ENCODE data around the gene GRK6. TPM values are rescaled to one million over a fixed set of nuclear protein-coding genes. Genes with fewer than 3 reads are reported as not detected.

The GRK6 gene
- total and polyA plus RNA-seq, 9 of the 15 experiments (the other 6 are each of a cell fraction or from before 2014, with no cell fraction given), result 0.63 to 122 (median 44.5) TPM

- TF ChIP-seq ATF3 (IDR thresholded peaks at IDR 0.05), result no peak
- TF ChIP-seq ATF3 (CRISPR knock-in tag; conservative IDR thresholded peaks at IDR 0.05), result no peak
- no peak for TF ChIP-seq SNAPC5 (CRISPR knock-in tag; IDR thresholded peaks at IDR 0.05)
- TF ChIP-seq STAT6 (CRISPR knock-in tag; IDR thresholded peaks at IDR 0.05), result no peak
- TF ChIP-seq ZNF551 (CRISPR knock-in tag; IDR thresholded peaks at IDR 0.05), result no peak
- TF ChIP-seq TEAD2 (tag; IDR thresholded peaks at IDR 0.05), result no peak
- TF ChIP-seq ATF2 (CRISPR knock-in tag; IDR thresholded peaks at IDR 0.05), result no peak
- no peak for TF ChIP-seq NCOA4 (IDR thresholded peaks at IDR 0.05; ENCODE audit: partially characterized antibody)
- no peak for TF ChIP-seq HEY1 (CRISPR knock-in tag; IDR thresholded peaks at IDR 0.05; ENCODE audit: borderline replicate concordance)
- TF ChIP-seq ILK (tag; IDR thresholded peaks at IDR 0.05; ENCODE audit: borderline replicate concordance, low read depth), result no peak
- no peak for TF ChIP-seq ESRRA (IDR thresholded peaks at IDR 0.05; ENCODE audit: borderline replicate concordance, low read depth)
- TF ChIP-seq NCOA6 (IDR thresholded peaks at IDR 0.05), result no peak
- TF ChIP-seq PPARD (CRISPR knock-in tag; IDR thresholded peaks at IDR 0.05), result no peak
- no peak for TF ChIP-seq POLR2AphosphoS5 (IDR thresholded peaks at IDR 0.05; ENCODE audit: control insufficient read depth, insufficient read depth, low read depth, low read length)
- TF ChIP-seq STAG1 (CRISPR knock-in tag; IDR thresholded peaks at IDR 0.05; ENCODE audit: borderline replicate concordance), result no peak
- no peak for TF ChIP-seq ZBTB49 (CRISPR knock-in tag; IDR thresholded peaks at IDR 0.05; ENCODE audit: borderline replicate concordance)
- TF ChIP-seq THRAP3 (IDR thresholded peaks at IDR 0.05; ENCODE audit: borderline replicate concordance), result no peak
- no peak for TF ChIP-seq HCFC1 (IDR thresholded peaks at IDR 0.05; ENCODE audit: low read depth, low read length)
- TF ChIP-seq FOXJ3 (CRISPR knock-in tag; IDR thresholded peaks at IDR 0.05), result no peak
- TF ChIP-seq SMARCE1 (IDR thresholded peaks at IDR 0.05), result no peak
Observed at GRCh38 chr5:177404641-177405179, 21.8 kb upstream of the GRK6 start (continued).

Data from K562 (cell line).